HTERT RPE-1 (cell line): ENCODE results near the gene CLIP1.
"Not testable (repeated sequence)": the region's sequence is repeated elsewhere in the genome, so short reads cannot be mapped to it uniquely, and the experiment has no call there.

Source experiments
- in situ Hi-C: fragments of 300-500 bp; cut with MboI; formaldehyde crosslinking; loops from 4 replicates; pipeline ENCODE4 v1.14.3; 2020; ENCODE audit warnings: low sequenced_read_pairs

CLIP1 gene

DNA sequence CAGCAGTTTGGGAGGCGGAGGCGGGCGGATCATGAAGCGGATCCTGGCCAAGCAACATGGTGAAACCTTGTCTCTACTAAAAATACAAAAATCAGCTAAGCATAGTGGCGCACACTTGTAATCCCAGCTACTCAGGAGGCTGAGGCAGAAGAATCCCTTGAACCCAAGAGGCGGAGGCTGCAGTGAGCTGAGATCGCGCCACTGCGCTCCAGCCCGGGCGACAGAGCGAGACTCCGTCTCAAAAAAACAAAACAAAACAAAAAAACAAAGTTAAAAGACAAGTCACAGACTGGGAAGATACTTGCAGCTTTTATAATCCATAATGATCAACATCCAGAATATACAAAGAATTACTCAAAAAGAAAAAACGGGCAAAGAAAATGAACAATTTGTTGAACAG lies 161.7 kb downstream of the CLIP1 start:
- in situ Hi-C loops = not testable (repeated sequence)

DNA sequence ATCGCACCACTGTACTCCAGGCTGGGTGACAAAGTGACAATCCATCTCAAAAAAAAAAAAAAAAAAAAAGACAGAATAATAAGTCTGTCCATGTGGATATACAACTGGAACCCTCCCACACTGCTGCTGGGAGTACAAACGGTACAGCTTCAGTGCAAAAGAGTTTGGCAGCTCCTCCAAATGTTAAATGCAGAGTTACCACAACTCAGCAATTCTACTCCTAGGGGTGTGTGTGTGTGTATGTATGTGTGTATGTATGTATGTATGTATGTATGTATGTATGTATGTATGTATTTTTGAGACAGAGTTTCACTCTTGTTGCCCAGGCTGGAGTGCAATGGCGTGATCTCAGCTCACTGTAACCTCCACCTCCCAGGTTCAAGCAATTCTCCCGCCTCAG lies 163.5 kb downstream of the CLIP1 start:
- in situ Hi-C loops = not testable (repeated sequence)

DNA sequence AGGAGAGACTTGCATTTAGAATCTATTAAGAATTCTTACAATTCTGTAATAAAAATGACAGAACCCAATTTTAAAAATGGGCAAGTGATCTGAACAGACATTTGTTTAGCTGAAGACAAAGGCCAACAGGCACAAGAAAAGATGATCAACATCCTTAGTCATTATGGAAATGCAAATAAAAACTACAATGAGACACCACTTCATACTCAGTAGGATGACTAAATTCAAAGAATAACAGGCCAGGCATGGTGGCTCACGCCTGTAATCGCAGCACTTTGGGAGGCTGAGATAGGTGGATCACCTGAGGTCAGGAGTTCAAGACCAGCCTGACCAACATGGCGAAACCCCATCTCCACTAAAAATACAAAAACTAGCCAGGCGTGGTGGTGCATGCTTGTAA lies 164.0 kb downstream of the CLIP1 start:
- in situ Hi-C loops = not testable (repeated sequence)

DNA sequence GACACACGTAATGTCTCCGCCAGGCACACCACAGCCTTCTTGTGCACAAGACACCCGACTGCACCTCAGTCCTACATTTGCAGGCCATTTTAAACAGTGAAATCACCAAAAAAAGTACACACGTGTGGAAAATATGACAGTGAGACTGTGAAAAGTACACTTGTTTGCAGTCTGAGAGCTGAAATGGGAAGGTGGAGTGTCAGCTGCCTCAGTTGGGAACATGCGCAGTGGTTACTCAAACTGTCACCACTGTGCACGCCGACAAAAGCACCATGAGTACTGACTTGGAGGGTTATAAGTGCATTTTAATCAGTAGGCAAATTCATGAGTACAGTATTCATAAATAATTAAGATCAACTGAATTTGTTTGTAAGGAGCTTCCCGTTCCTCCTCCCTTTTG lies 171.9 kb downstream of the CLIP1 start:
- in situ Hi-C loops = no loop called here

DNA sequence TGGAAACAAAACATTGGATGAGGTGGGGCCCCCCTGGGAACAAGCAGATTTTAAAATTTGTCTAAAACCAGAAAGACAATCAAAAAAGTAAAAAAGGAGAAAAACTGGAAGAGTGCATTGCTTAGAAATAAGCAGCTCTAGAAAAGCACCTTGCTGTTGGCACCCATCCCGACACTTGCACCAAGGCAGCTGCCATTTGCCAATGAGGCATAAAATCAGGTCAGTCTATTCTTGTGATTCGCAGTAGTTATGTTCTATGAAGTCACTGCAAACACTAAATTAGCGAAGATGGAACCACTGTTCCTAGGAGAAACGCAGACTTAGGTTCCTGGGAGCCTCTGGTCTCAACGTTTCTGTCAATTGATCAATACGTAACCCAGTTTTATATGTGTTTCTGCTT lies 172.4 kb downstream of the CLIP1 start:
- in situ Hi-C loops = no loop called here

DNA sequence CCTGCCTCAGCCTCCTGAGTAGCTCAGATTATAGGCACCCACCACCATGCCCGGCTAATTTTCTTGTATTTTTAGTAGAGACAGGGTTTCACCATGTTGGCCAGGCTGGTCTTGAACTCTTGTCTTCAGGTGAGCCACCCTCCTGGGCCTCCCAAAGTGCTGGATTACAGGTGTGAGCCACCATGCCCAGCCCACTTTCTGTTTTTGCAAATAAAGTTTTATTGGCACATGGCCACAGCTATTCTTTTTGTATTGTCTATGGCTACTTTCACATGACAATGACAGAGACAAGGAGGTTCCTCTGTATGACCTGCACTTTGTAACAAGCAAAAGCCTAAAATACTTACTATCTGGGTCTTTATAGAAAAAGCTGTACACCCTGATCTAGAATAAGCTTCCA lies 176.9 kb downstream of the CLIP1 start:
- in situ Hi-C loops = no loop called here

- in situ Hi-C loops = no loop called here
Measured at GRCh38 chr12:122244565-122245371, 177.7 kb downstream of the CLIP1 start.

- in situ Hi-C loops = no loop called here
Measured at GRCh38 chr12:122243965-122244364, 178.5 kb downstream of the CLIP1 start.

- in situ Hi-C loops = no loop called here
Measured at GRCh38 chr12:122238861-122239260, 183.6 kb downstream of the CLIP1 start.

DNA sequence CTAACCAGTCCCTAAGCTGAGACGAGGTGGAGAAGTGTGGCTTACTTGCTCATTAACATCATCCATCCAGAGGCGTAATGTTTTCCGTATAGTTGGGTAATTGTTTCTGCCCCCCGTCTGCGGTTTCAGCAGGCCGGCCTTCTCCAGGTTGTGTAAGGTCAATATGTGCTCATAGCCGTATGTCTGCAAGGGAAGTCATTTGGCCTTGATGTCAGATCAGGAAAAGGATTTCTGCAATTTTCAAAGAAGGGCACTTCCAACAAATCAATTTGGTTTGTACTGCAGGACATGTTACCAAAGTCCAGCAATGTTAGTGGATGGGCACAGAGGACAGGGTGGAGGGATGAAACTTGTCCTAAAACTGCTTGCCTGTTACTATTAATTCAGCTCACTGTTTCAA lies 186.7 kb downstream of the CLIP1 start:
- in situ Hi-C loops = no loop called here

- in situ Hi-C loops = no loop called here
Measured at GRCh38 chr12:122232691-122233090, 189.8 kb downstream of the CLIP1 start.

- in situ Hi-C loops = no loop called here
Measured at GRCh38 chr12:122230798-122231197, 191.7 kb downstream of the CLIP1 start.

- in situ Hi-C loops = no loop called here
Measured at GRCh38 chr12:122228092-122228491, 194.4 kb downstream of the CLIP1 start.

- in situ Hi-C loops = no loop called here
Measured at GRCh38 chr12:122227341-122227740, 195.1 kb downstream of the CLIP1 start.

DNA sequence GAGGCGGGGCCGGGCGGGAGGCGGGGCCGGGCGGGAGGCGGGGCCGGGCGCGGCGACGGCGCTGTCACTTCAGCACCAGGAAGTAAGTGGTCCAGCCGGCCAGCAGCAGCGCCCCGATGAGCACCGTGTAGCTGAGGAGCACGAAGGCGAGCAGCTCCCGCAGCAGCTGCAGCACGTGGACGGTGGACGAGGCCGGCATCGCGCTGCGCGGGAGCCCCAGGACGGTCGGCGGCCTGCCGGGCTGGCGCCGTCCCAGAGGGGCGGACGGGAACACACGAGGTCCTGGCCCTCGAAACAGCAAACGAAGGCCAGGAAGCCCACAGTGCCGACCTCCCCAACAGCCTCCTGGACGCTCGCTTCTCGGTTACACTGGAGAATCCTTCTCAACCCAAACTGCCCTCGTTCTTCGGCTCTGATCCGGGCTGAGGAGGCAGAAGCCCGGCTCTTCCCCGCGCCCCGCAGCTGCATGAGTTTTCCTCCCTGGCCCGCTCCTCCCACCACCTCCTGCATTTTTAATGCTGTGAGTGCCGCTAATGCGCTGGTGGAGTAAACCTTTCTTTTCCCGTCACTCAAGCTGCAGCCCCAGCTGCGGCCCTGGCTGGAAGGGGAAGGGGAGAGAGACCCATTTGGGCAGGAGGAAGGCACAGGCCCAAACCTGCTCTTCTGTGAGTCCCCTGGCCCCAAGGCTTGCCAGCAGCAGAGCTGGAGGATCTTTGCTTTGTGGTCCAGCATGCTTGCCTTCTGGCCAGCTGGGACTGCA lies 195.9 kb downstream of the CLIP1 start:
- in situ Hi-C loops = no loop called here

DNA sequence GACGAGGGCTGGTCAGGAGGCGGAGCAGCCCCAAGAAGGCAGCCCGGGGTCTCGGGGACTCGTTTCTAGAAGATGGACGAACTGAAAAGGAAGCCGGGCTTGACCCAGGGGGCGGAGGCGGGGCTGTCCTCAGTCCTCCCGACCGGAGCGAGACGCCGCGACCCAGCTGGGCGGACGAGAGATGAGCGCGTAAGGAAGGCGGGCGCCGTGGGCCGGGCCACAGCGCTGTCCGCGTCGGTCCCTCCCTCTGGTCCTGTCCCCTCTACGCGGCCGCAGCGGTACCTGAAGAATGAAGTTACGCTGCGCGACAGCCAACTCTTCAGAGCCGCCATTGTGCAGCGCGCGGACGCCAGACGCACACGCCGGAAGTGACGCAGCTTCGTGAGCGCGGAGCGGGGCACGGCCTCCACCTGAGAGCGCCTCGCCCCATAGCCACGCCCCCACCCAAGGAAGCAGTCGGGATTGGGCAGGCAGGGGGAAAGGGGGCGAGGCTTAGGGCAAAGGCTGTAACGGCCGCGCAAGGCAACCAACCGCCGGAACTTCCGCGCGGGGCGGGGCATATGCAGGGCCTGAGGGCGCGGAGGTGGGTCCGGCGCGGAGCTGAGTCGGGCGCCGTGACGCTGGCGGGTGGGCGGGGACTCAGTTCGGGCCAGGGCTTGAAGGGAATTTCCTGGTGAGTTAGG lies 196.6 kb downstream of the CLIP1 start, which contains the start of gene DIABLO:
Gene DIABLO, minus strand, starts transcription at position 370 of the 683 bp plus-strand sequence. Its CDS starts 38 bp downstream, at position 332.
- in situ Hi-C loops = no loop called here
